Skin of body (tissue), 3 donors: ENCODE measurements around the gene RAB44. TPM values are rescaled to one million over a fixed set of nuclear protein-coding genes. Genes with fewer than 3 reads are reported as not detected.

Experiments used
- DNase-seq: peaks from one replicate; lab custom pipeline; 2025; lab: John Stamatoyannopoulos, UW
- small RNA-seq: library from RNA; depleted of rRNA; stranded (forward); fragments of <200 nt; gene quantifications from one replicate; pipeline ENCODE3, GENCODE V24; 2014; ENCODE audit warnings: low replicate concordance
- total RNA-seq: library from RNA; depleted of rRNA; stranded (reverse); fragments of >200 nt; gene quantifications from one replicate; pipeline ENCODE4 v1.2.3, GENCODE V29; 2014

Gene RAB44
- total RNA-seq, 1 donor from 2014 or later: 0.59 TPM

DNA sequence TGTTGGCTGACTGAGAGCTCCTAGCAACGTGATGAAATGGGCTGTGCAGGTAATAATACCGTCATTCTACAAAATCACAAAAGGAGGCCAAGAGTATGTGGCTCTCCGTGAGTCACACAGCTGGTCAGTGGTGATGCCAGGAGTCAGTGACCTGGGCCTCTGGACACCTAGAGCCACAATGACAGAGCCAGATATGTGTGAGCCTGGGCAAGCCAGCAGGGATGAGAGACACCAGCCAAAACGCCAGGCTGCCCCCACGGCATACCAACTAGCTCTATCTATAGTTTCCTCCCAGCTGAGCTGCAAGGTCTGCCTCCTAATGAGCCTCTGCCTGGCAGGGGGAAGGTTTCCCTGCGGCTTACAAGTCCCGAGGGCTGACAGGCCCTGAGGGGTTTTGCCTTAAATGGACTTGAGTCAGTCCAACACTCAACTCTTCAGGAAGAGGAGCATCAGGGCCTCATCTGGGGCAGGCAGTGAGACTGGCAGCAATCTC, 71.6 kb downstream of the RAB44 start:
- no peak for DNase-seq

- no peak for DNase-seq
Measured at GRCh38 chr6:36769676-36770499, 72.3 kb downstream of the RAB44 start.

DNA sequence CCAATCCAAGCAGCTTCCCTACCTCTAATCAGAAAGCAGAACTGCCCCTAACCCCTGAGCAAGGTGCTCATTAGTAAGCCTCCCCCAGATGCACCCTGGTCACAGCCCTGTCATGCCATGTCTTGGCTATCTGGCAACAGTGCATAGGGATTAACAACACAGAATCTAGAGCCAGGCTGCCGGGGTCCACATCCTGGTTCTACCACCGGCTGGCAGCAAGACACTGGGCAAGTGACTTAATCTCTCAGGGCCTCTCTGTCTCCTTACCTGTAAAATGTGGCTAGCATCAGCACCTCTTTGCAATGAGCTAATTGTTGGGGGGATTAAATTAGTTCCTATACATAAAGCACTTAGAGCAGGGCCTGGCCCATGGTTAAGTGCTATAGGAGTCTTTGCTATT, 73.5 kb downstream of the RAB44 start:
- no peak for DNase-seq

- no peak for DNase-seq
Measured at GRCh38 chr6:36772397-36772796, 74.8 kb downstream of the RAB44 start.

DNA sequence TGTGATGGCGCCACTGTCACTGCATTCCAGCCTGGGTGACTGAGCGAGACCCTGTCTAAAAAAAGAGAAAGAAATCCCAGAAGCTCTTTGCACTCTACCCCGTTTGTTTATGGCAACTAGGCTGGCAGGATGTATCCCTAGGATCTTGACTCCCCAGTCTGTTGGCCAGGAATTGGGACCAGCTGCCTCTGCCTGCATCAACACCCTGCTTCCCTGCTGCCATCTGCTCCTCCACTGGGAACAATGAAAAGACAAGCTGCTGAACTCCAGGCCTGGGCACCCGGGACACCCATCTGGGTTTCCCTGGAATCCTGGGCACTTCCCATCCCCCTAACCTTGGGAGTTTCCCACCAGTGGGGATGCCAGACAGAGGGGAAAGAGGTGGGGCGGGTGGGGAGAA, 76.7 kb downstream of the RAB44 start:
- DNase-seq: no peak

DNA sequence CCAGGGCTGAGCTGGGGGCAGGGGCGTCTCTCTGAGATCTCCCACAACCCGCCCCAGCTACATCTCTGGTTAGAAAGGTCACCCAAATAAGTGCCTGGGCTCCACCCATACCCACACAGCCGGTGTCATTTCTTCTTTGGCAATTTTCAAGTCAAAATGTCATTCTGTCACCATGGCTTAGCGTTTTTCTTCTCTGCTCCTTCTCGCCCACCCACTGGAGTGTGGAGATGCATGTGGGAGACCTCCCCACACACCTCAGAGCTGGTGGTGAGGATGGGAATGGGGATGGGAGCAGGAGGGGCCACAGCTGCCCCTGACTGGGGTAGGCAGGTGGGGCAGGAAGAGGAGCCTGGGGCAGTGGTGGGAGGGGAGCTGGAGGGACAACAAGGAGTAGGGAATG, 78.5 kb downstream of the RAB44 start:
- DNase-seq: no peak

GRCh38 chr6:36777801-36778200, 80.2 kb downstream of the RAB44 start:
- DNase-seq: no peak

DNA sequence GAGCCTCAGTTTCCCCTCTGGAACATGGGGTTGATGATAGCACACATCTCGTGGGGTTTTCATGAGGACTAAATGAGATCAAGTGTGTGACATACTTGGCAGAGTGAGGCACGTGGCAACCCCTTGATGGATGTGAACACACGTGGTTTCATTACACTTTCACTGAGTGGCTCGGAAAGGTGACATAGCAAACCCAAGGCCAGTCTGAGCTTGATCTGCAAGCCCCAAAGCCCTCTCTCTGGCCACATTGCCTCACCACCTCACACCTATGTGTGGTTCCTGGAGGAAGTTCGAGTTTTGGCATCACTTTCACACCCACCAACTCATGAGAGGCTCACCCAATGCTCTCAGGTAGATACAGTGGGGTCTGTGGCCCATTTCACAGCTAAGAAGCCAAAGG, 81.6 kb downstream of the RAB44 start:
- DNase-seq: no peak

- DNase-seq: no peak
Measured at GRCh38 chr6:36780442-36781177, 83.0 kb downstream of the RAB44 start.

DNA sequence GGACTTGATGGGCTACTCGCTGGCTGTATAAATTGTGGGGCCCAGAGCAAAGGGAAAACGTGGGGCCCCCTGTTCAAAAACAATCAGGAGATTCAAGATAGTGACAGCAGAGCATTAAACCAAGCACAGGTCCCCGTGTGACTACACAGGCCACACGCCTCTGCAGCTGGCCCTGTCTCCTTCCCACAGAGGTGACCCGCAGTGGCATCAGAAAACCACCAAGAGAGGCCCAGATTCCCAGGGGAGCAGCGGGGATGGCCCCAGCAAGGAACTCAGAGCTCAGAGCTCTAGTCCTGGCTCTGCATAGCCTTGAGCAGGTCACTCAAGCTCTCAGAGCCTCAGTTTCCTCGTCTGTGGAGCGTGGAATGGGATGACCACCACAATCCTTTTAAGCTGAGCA, 84.0 kb downstream of the RAB44 start:
- DNase-seq: no peak

Small RNA genes lying within 50 kb of the gene (small RNA-seq; reads per million reads assigned to genes)
- gene RF00019: not detected

Other genes starting within 250 kb of the RAB44 start
- gene STK38, start 150.3 kb upstream of the RAB44 start, total RNA-seq: 26.1 TPM
- 147 TPM for gene SRSF3, start 103.5 kb upstream of the RAB44 start, total RNA-seq
- 78.9 TPM for gene CDKN1A, start 19.1 kb upstream of the RAB44 start, total RNA-seq
- 4.0 TPM for gene CPNE5, start 141.6 kb downstream of the RAB44 start, total RNA-seq
- 14.2 TPM for gene PPIL1, start 177.0 kb downstream of the RAB44 start, total RNA-seq
- 27.1 TPM for gene C6orf89, start 188.1 kb downstream of the RAB44 start, total RNA-seq